ENCODE results near the gene ABI3BP. TPM values are rescaled to one million over a fixed set of nuclear protein-coding genes. Genes with fewer than 3 reads are reported as not detected.

Gene ABI3BP
- total and polyA plus RNA-seq, 4 donors = 21.9 to 87.5 (median 59.9) TPM

- ATAC-seq (ENCODE audit: insufficient read depth, low FRiP score) (no peak), DNase-seq (no peak)
- H3K4me1 ChIP-seq (ENCODE audit: control insufficient read depth in 5 of 5, insufficient read depth in 5 of 5, low read length in 5 of 5) = no peaks in the 10 kb centered on the region
Observed at GRCh38 chr3:100927775-100928174, 65.4 kb downstream of the ABI3BP start.

GRCh38 chr3:100915706-100916495, 77.3 kb downstream of the ABI3BP start:
- H3K27me3 ChIP-seq (ENCODE audit: control insufficient read depth in 3 of 3, insufficient read depth in 3 of 3, low read length in 2 of 3) = no peaks in the 10 kb centered on the region
- no peak overlapping the region for H3K9ac ChIP-seq (ENCODE audit: insufficient read depth in 1 of 2, low read length in 2 of 2)
- H3K27ac ChIP-seq (ENCODE audit: low read depth in 1 of 2, low read length in 1 of 2) = no peak overlapping the region
- ATAC-seq (ENCODE audit: insufficient read depth, low FRiP score) = no peak
- DNase-seq = no peak
- no peak for TF ChIP-seq CTCF (IDR thresholded peaks at IDR 0.05; ENCODE audit: control extremely low read depth, extremely low read depth)
- H3K9me3 ChIP-seq (ENCODE audit: control insufficient read depth in 4 of 4, insufficient read depth in 3 of 4, low read length in 3 of 4) = no peaks in the 10 kb centered on the region
- no peak overlapping the region for H3K4me3 ChIP-seq
- 60 to 83% methylated on average over 10 of the region's 10 CpGs for WGBS, 2 donors
- no peaks in the 10 kb centered on the region for H3K36me3 ChIP-seq (ENCODE audit: control insufficient read depth in 4 of 4, insufficient read depth in 4 of 4, low read length in 4 of 4)
- no peaks in the 10 kb centered on the region for H3K4me1 ChIP-seq (ENCODE audit: control insufficient read depth in 5 of 5, insufficient read depth in 5 of 5, low read length in 5 of 5)

More at GRCh38 chr3:100927775-100928174, 65.4 kb downstream of the ABI3BP start:
- no peak for TF ChIP-seq CTCF (IDR thresholded peaks at IDR 0.05; ENCODE audit: control extremely low read depth, extremely low read depth)
- no peak overlapping the region for H3K9ac ChIP-seq (ENCODE audit: insufficient read depth in 1 of 2, low read length in 2 of 2)
- no peaks in the 10 kb centered on the region for H3K36me3 ChIP-seq (ENCODE audit: control insufficient read depth in 4 of 4, insufficient read depth in 4 of 4, low read length in 4 of 4)
- H3K9me3 ChIP-seq (ENCODE audit: control insufficient read depth in 4 of 4, insufficient read depth in 3 of 4, low read length in 3 of 4) = no peaks in the 10 kb centered on the region
- no peak overlapping the region for H3K4me3 ChIP-seq
- H3K27ac ChIP-seq (ENCODE audit: low read depth in 1 of 2, low read length in 1 of 2) = no peak overlapping the region
- H3K27me3 ChIP-seq (ENCODE audit: control insufficient read depth in 3 of 3, insufficient read depth in 3 of 3, low read length in 2 of 3) = no peaks in the 10 kb centered on the region

GRCh38 chr3:100913870-100914648, 79.2 kb downstream of the ABI3BP start:
- Histone ChIP-seq H3K27ac (ENCODE audit: low read depth in 1 of 2, low read length in 1 of 2) (no peak overlapping the region), H3K9me3 (ENCODE audit: control insufficient read depth in 4 of 4, insufficient read depth in 3 of 4, low read length in 3 of 4) (no peaks in the 10 kb centered on the region), H3K36me3 (ENCODE audit: control insufficient read depth in 4 of 4, insufficient read depth in 4 of 4, low read length in 4 of 4) (no peaks in the 10 kb centered on the region), H3K27me3 (ENCODE audit: control insufficient read depth in 3 of 3, insufficient read depth in 3 of 3, low read length in 2 of 3) (no peaks in the 10 kb centered on the region), H3K4me1 (ENCODE audit: control insufficient read depth in 5 of 5, insufficient read depth in 5 of 5, low read length in 5 of 5) (no peaks in the 10 kb centered on the region), H3K4me3 (no peak overlapping the region), H3K9ac (ENCODE audit: insufficient read depth in 1 of 2, low read length in 2 of 2) (no peak overlapping the region)
- TF ChIP-seq CTCF (IDR thresholded peaks at IDR 0.05; ENCODE audit: control extremely low read depth, extremely low read depth) = no peak
- ATAC-seq (ENCODE audit: insufficient read depth, low FRiP score) (no peak), DNase-seq (peak in 1 of 3 donors; percentile 16)
- 87 to 91% methylated on average over 5 of the region's 5 CpGs for WGBS, 2 donors
